Tibial nerve (tissue), 4 donors: ENCODE results near the gene SNAPIN.

ENCODE experiments used
- EP300 ChIP-seq, 2 donors: sonication (generic); formaldehyde crosslinking; IDR thresholded peaks; one replicate each; pipeline ENCODE4 v1.6.1; 2017; ENCODE audit warnings: antibody characterized with exemption in 2 of 2, mild to moderate bottlenecking in 1 of 2
- POLR2A ChIP-seq, 2 donors: fragments of 450-650 bp; IDR thresholded peaks; one replicate each; pipeline ENCODE4 v1.6.1; 2017; ENCODE audit warnings: antibody characterized with exemption in 2 of 2, mild to moderate bottlenecking in 2 of 2, moderate library complexity in 2 of 2
- TF ChIP-seq, protein P1 (sequence below), 5 experiments: fragments of 200-600 bp in 3 of 5; fragments of 450-650 bp in 2 of 5; sonication (generic) in 3 of 5; IDR thresholded peaks; one replicate each; pipeline ENCODE4 v1.5.1; 2016 to 2019; ENCODE audit warnings: antibody characterized with exemption in 5 of 5, mild to moderate bottlenecking in 3 of 5, moderate library complexity in 2 of 5

DNA sequence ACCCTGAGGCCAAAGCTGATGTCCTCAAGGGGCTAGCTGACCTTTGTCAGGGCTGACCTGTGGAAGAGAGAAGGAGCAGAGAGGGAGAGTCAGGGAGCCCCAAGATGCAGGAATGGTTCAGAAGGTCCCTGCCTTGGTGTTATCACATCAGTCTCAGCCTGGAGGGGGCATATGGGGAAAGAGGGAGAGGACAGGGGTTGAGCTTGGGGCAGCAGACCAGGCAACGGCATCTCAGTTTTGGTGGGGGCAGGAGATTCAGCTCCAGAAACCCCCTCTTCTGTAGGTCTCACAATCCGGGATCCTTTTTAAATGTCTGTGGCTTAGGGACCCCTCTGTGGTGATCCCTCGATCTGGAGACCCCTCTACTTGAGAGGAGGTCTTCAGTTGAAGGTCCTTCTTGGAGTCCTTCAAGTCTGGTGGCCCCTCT is 32.0 kb upstream of the SNAPIN start:
- TF ChIP-seq, protein P1, sequence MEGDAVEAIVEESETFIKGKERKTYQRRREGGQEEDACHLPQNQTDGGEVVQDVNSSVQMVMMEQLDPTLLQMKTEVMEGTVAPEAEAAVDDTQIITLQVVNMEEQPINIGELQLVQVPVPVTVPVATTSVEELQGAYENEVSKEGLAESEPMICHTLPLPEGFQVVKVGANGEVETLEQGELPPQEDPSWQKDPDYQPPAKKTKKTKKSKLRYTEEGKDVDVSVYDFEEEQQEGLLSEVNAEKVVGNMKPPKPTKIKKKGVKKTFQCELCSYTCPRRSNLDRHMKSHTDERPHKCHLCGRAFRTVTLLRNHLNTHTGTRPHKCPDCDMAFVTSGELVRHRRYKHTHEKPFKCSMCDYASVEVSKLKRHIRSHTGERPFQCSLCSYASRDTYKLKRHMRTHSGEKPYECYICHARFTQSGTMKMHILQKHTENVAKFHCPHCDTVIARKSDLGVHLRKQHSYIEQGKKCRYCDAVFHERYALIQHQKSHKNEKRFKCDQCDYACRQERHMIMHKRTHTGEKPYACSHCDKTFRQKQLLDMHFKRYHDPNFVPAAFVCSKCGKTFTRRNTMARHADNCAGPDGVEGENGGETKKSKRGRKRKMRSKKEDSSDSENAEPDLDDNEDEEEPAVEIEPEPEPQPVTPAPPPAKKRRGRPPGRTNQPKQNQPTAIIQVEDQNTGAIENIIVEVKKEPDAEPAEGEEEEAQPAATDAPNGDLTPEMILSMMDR (IDR thresholded peaks at IDR 0.05): no peak
- TF ChIP-seq POLR2A (IDR thresholded peaks at IDR 0.05) (no peak), EP300 (IDR thresholded peaks at IDR 0.05) (no peak)
